ENCODE measurements around the gene KIAA1210. TPM values are rescaled to one million over a fixed set of nuclear protein-coding genes. Genes with fewer than 3 reads are reported as not detected.

KIAA1210 gene
- total and polyA plus RNA-seq, 10 of the 15 experiments (the other 5 are each of a cell fraction or from before 2014, with no cell fraction given) = 0.01 TPM; not detected in 9

GRCh38 chrX:119036107-119037029 is 91.2 kb downstream of the KIAA1210 start (continued):
- TF ChIP-seq ZNF384 (IDR thresholded peaks at IDR 0.05; ENCODE audit: borderline replicate concordance, low read depth, low read length) = no peak
- TF ChIP-seq SUZ12 (IDR thresholded peaks at IDR 0.05; ENCODE audit: unreplicated experiment) = no peak
- no peak for TF ChIP-seq KLF5 (IDR thresholded peaks at IDR 0.05; ENCODE audit: partially characterized antibody)
- no peak for TF ChIP-seq IKZF1 (conservative IDR thresholded peaks at IDR 0.05)
- TF ChIP-seq RELB (IDR thresholded peaks at IDR 0.05; ENCODE audit: low read depth) = no peak
- TF ChIP-seq CHD2 (IDR thresholded peaks at IDR 0.05; ENCODE audit: borderline replicate concordance, low read depth, low read length) = no peak
- no peak for TF ChIP-seq ESRRA (IDR thresholded peaks at IDR 0.05; ENCODE audit: low read length)

GRCh38 chrX:119030990-119031389 is 96.6 kb downstream of the KIAA1210 start:
- no peak overlapping the region for H3K4me3 ChIP-seq
- H3K4me1 ChIP-seq (ENCODE audit: control insufficient read depth, insufficient read depth, low read length) = no peaks in the 10 kb centered on the region
- no peaks in the 10 kb centered on the region for H3K27me3 ChIP-seq (replicated peaks in 1 of 2; ENCODE audit: control insufficient read depth in 2 of 2, insufficient read depth in 2 of 2, low read length in 1 of 2)
- ATAC-seq = no peak
- H3K4me2 ChIP-seq (ENCODE audit: control insufficient read depth, insufficient read depth) = no peak overlapping the region
- DNase-seq (ENCODE audit: low read depth, low spot score) = no peak
- H3K36me3 ChIP-seq (ENCODE audit: control insufficient read depth in 2 of 2, insufficient read depth in 2 of 2, low read length in 1 of 2) = no peaks in the 10 kb centered on the region
- no TSS peak for BruUV-seq (replicated peaks)
- no peak for FAIRE-seq
- H3K27ac ChIP-seq (ENCODE audit: control insufficient read depth, insufficient read depth) = no peak overlapping the region
- no peaks in the 10 kb centered on the region for H3K79me2 ChIP-seq (ENCODE audit: control insufficient read depth, insufficient read depth, low read length)
- no peak overlapping the region for H2AFZ ChIP-seq (ENCODE audit: control insufficient read depth, low read depth, low read length)
- intact Hi-C loops (cut with micrococcal nuclease; ENCODE audit: unreplicated experiment) (no loop called here), in situ Hi-C loops (cut with MboI) (no loop called here)
- ChIA-PET POLR2A (no interaction called here), SMC1A (ENCODE audit: uncharacterized antibody, unreplicated experiment) (interaction anchor here (0.8 kb wide), 1 partner anchor 155 kb away, joined by 3 read pairs; no protein-coding TSS in a partner anchor), CTCF (no interaction called here), RAD21 (ENCODE audit: unreplicated experiment) (no interaction called here)
- no peaks in the 10 kb centered on the region for H3K9me3 ChIP-seq (replicated peaks; ENCODE audit: control insufficient read depth, insufficient read depth, low read length)
- H3K9ac ChIP-seq (ENCODE audit: control insufficient read depth, insufficient read depth, low read length) = no peak overlapping the region
- H4K20me1 ChIP-seq (ENCODE audit: control insufficient read depth, insufficient read depth) = no peaks in the 10 kb centered on the region
- TF ChIP-seq SMAD1 (IDR thresholded peaks at IDR 0.05; ENCODE audit: low read depth, partially characterized antibody) = no peak
- no peak for TF ChIP-seq IRF5 (IDR thresholded peaks at IDR 0.05; ENCODE audit: borderline replicate concordance)
- TF ChIP-seq HDAC2 (IDR thresholded peaks at IDR 0.05) = no peak
- no peak for TF ChIP-seq POLR2A (IDR thresholded peaks at IDR 0.05; ENCODE audit: low read depth, low read length)
- TF ChIP-seq TCF12 (IDR thresholded peaks at IDR 0.05; ENCODE audit: low read depth, low read length) = no peak
- no peak for TF ChIP-seq POU2F2 (IDR thresholded peaks at IDR 0.05; ENCODE audit: borderline replicate concordance, low read depth, low read length)
- no peak for TF ChIP-seq POLR2AphosphoS5 (IDR thresholded peaks at IDR 0.05; ENCODE audit: low read length)
- TF ChIP-seq HSF1 (IDR thresholded peaks at IDR 0.05; ENCODE audit: low read depth, low read length) = no peak
- no peak for TF ChIP-seq ZBTB4 (CRISPR knock-in tag; IDR thresholded peaks at IDR 0.05)
